Measurements from ENCODE around the gene GRPEL2.

- TF ChIP-seq, protein P1, sequence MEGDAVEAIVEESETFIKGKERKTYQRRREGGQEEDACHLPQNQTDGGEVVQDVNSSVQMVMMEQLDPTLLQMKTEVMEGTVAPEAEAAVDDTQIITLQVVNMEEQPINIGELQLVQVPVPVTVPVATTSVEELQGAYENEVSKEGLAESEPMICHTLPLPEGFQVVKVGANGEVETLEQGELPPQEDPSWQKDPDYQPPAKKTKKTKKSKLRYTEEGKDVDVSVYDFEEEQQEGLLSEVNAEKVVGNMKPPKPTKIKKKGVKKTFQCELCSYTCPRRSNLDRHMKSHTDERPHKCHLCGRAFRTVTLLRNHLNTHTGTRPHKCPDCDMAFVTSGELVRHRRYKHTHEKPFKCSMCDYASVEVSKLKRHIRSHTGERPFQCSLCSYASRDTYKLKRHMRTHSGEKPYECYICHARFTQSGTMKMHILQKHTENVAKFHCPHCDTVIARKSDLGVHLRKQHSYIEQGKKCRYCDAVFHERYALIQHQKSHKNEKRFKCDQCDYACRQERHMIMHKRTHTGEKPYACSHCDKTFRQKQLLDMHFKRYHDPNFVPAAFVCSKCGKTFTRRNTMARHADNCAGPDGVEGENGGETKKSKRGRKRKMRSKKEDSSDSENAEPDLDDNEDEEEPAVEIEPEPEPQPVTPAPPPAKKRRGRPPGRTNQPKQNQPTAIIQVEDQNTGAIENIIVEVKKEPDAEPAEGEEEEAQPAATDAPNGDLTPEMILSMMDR (IDR thresholded peaks at IDR 0.05) = no peak
- no peak for TF ChIP-seq POLR2A (IDR thresholded peaks at IDR 0.05)
- no peak for TF ChIP-seq EP300 (IDR thresholded peaks at IDR 0.05)
Observed at GRCh38 chr5:149328177-149328576, 17.1 kb upstream of the GRPEL2 start.
